Measurements from ENCODE around the gene CLSTN1. TPM values are rescaled to one million over a fixed set of nuclear protein-coding genes. Genes with fewer than 3 reads are reported as not detected.
A peak's percentile ranks its signal among the peaks of the same experiment; 100 is the strongest.

CLSTN1 gene
- total RNA-seq, 1 donor from 2014 or later, result 71.0 TPM

DNA sequence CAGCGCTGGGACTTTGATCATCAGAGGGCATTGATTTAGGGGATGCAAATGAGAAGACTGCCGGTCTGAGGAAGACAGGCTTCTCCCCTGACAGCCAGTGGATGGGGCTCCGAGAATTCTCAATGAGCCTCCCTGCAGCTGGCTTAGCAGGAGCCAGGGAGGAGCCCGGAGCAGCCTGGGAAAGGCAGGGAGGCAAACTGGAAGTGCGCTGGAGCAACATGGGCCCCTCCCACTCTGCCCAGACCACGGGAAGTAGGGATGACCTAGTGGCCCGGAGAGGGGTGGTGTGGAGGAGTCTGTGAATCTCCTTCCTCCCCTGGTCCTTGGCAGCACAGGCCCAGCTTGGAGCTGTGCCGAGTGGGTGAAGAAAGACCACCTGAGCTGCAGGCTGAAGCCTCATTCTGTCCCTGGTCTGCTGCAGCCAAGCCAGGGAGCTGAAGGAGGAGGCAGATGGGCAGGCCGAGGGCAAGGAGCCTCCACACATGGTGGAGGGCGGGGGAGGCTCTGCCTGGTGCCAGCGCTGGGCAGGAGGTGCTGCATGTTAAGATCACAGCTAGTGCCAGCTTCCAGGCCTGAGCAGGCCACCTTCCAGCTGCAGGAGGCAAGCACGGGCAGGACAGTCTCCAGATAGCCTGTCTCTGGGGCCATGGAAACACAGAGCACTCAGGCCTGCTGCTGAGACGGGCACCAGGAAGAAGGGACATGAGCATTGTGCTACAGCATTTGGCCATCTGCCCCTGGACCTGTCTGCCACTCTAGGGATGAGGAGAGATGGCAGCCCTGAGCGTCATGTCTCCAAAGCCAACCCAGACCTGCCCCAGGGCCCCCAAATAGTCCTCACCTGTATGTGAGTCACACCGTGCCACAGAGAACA, 12.2 kb upstream of the CLSTN1 start:
- peak; percentile 47 for DNase-seq
- Histone ChIP-seq H3K27me3 (no peaks in the 10 kb centered on the region), H3K4me3 (no peak overlapping the region), H3K36me3 (no peaks in the 10 kb centered on the region), H3K4me1 (no peaks in the 10 kb centered on the region), H3K27ac (no peak overlapping the region), H3K9me3 (no peaks in the 10 kb centered on the region)
- peak; percentile 55 for ATAC-seq
- intact Hi-C loops (cut with DNase I), result no loop called here
- TF ChIP-seq, protein P1, sequence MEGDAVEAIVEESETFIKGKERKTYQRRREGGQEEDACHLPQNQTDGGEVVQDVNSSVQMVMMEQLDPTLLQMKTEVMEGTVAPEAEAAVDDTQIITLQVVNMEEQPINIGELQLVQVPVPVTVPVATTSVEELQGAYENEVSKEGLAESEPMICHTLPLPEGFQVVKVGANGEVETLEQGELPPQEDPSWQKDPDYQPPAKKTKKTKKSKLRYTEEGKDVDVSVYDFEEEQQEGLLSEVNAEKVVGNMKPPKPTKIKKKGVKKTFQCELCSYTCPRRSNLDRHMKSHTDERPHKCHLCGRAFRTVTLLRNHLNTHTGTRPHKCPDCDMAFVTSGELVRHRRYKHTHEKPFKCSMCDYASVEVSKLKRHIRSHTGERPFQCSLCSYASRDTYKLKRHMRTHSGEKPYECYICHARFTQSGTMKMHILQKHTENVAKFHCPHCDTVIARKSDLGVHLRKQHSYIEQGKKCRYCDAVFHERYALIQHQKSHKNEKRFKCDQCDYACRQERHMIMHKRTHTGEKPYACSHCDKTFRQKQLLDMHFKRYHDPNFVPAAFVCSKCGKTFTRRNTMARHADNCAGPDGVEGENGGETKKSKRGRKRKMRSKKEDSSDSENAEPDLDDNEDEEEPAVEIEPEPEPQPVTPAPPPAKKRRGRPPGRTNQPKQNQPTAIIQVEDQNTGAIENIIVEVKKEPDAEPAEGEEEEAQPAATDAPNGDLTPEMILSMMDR (IDR thresholded peaks at IDR 0.05), result no peak

DNA sequence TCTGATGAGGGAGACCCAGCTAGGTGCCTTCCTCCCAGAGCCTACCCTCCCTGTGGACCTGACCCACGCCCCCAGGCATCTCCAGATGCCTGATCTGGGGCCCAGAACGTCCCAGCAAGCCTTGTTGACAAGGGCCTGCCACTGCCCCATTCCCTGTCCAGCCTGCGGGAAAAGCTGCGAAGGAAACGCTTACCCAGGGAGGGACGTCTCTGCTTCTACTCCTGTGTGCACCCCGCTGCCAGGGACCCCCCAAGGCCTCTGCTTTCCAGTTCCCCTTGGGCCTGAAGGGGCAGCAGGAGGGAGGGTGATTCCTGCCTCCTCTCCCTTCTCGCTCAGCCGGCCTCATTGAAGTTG, 11.6 kb upstream of the CLSTN1 start:
- H3K36me3 ChIP-seq, result no peaks in the 10 kb centered on the region
- no peak overlapping the region for H3K27ac ChIP-seq
- intact Hi-C loops (cut with DNase I), result no loop called here
- H3K27me3 ChIP-seq, result no peaks in the 10 kb centered on the region
- H3K4me3 ChIP-seq, result no peak overlapping the region
- H3K9me3 ChIP-seq, result no peaks in the 10 kb centered on the region
- no peaks in the 10 kb centered on the region for H3K4me1 ChIP-seq
- TF ChIP-seq, protein P1 (IDR thresholded peaks at IDR 0.05), result no peak
- DNase-seq, result peak; percentile 54
- peak; percentile 7 for ATAC-seq

GRCh38 chr1:9833632-9834031, 9.9 kb upstream of the CLSTN1 start:
- no peak overlapping the region for H3K4me3 ChIP-seq
- no peaks in the 10 kb centered on the region for H3K9me3 ChIP-seq
- ATAC-seq, result no peak
- no peaks in the 10 kb centered on the region for H3K4me1 ChIP-seq
- intact Hi-C loops (cut with DNase I), result no loop called here
- no peaks in the 10 kb centered on the region for H3K36me3 ChIP-seq
- no peak for DNase-seq
- no peaks in the 10 kb centered on the region for H3K27me3 ChIP-seq
- TF ChIP-seq, protein P1 (IDR thresholded peaks at IDR 0.05), result no peak
- no peak overlapping the region for H3K27ac ChIP-seq

- H3K27ac ChIP-seq, result no peak overlapping the region
- no peaks in the 10 kb centered on the region for H3K27me3 ChIP-seq
- no peaks in the 10 kb centered on the region for H3K36me3 ChIP-seq
- no peaks in the 10 kb centered on the region for H3K9me3 ChIP-seq
- ATAC-seq (no peak), DNase-seq (peak; percentile 55)
- H3K4me3 ChIP-seq, result no peak overlapping the region
- intact Hi-C loops (cut with DNase I), result no loop called here
- TF ChIP-seq, protein P1 (IDR thresholded peaks at IDR 0.05), result peak; percentile 11
- peaks cover 17% of the 10 kb centered on the region for H3K4me1 ChIP-seq
These were observed 3.9 kb upstream of the CLSTN1 start for GRCh38 chr1:9827558-9828185.

- H3K4me3 ChIP-seq, result no peak overlapping the region
- DNase-seq, result peak; percentile 27
- H3K27ac ChIP-seq, result no peak overlapping the region
- no peaks in the 10 kb centered on the region for H3K27me3 ChIP-seq
- intact Hi-C loops (cut with DNase I), result no loop called here
- ATAC-seq, result no peak
- peaks cover 25% of the 10 kb centered on the region for H3K4me1 ChIP-seq
- H3K9me3 ChIP-seq, result no peaks in the 10 kb centered on the region
- H3K36me3 ChIP-seq, result no peaks in the 10 kb centered on the region
- TF ChIP-seq, protein P1 (IDR thresholded peaks at IDR 0.05), result no peak
These were observed 2.9 kb upstream of the CLSTN1 start for GRCh38 chr1:9826616-9827015.
